Esophagus muscularis mucosa (tissue), 4 donors: Measurements from ENCODE around the gene SLC38A2. TPM values are rescaled to one million over a fixed set of nuclear protein-coding genes. Genes with fewer than 3 reads are reported as not detected.

Experiments
- DNase-seq: peaks from one replicate; pipeline ENCODE4 v3.0.0-alpha.2; 2017; ENCODE audit errors: extremely low spot score
- H3K27ac ChIP-seq, 4 donors: fragments of 200-600 bp; sonication (generic); replicated peaks in 1 of 4; 1 replicate in 3 of 4; 2 replicates in 1 of 4; pipeline ENCODE4 v1.5.1; 2016 to 2019; ENCODE audit warnings: mild to moderate bottlenecking in 1 of 4
- H3K27me3 ChIP-seq, 4 donors: fragments of 200-600 bp; sonication (generic); one replicate each; pipeline versions ENCODE4 v1.5.1 to v1.6.0; 2016 to 2019
- H3K36me3 ChIP-seq, 4 donors: fragments of 200-600 bp; sonication (generic); one replicate each; pipeline ENCODE4 v1.5.1; 2016 to 2019
- H3K4me1 ChIP-seq, 4 donors: fragments of 200-600 bp; sonication (generic); one replicate each; pipeline ENCODE4 v1.5.1; 2016 to 2019
- H3K4me3 ChIP-seq, 4 donors: fragments of 200-600 bp; sonication (generic); 1 replicate in 2 of 4; 2 replicates in 2 of 4; pipeline ENCODE4 v1.5.1; 2016 to 2019; ENCODE audit warnings: mild to moderate bottlenecking in 4 of 4, moderate library complexity in 1 of 4
- H3K9me3 ChIP-seq, 4 donors: fragments of 200-600 bp; sonication (generic); 1 replicate in 3 of 4; 2 replicates in 1 of 4; pipeline ENCODE4 v1.5.1; 2016 to 2019
- CTCF ChIP-seq, 3 experiments: fragments of 200-600 bp in 2 of 3; fragments of 450-650 bp in 1 of 3; sonication (generic) in 2 of 3; IDR thresholded peaks; one replicate each; pipeline ENCODE4 v1.5.1; 2017 to 2019; ENCODE audit warnings: antibody characterized with exemption in 3 of 3, mild to moderate bottlenecking in 2 of 3, moderate library complexity in 1 of 3
- EP300 ChIP-seq: sonication (generic); formaldehyde crosslinking; IDR thresholded peaks from one replicate; pipeline ENCODE4 v1.6.1; 2017; ENCODE audit warnings: antibody characterized with exemption
- POLR2A ChIP-seq: fragments of 450-650 bp; IDR thresholded peaks from one replicate; pipeline ENCODE4 v1.6.1; 2017; ENCODE audit warnings: antibody characterized with exemption, moderate library complexity, mild to moderate bottlenecking, low read depth
- POLR2AphosphoS5 ChIP-seq, 2 donors: sonication (generic); formaldehyde crosslinking; IDR thresholded peaks; one replicate each; pipeline ENCODE4 v1.6.1; 2017; ENCODE audit warnings: antibody characterized with exemption in 2 of 2
- WGBS: methylation state at CpG from one replicate; pipeline ENCODE4 v1.1.5; 2018; 5-methylcytosine and 5-hydroxymethylcytosine counted together
- intact Hi-C: fragments of 100-400 bp; cut with DNase I; formaldehyde crosslinking; loops from one replicate; pipeline ENCODE4 v1.15.1; 2023
- total RNA-seq, 4 donors: library from RNA; depleted of rRNA; stranded (reverse); fragments of >200 nt; gene quantifications; one replicate each; pipeline versions ENCODE4 v1.1.0 to v1.2.1, GENCODE V29; 2016

SLC38A2 gene
- total RNA-seq, 4 donors from 2014 or later = 177 to 241 (median 225) TPM

- Histone ChIP-seq H3K27ac (peak overlapping the region in 1 of 4 donors; percentile 99), H3K4me3 (no peak overlapping the region), H3K36me3 (peaks cover 2 to 15% (median 10%) of the 10 kb centered on the region in 4 donors), H3K27me3 (no peaks in the 10 kb centered on the region), H3K4me1 (peaks cover 15 to 20% (median 20%) of the 10 kb centered on the region in 4 donors), H3K9me3 (no peaks in the 10 kb centered on the region)
- intact Hi-C loops = loop anchor here (10.0 kb wide), 1 partner anchor 380 kb away; the partner anchor contains the start of gene SCAF11
- 97% methylated on average over 4 of the region's 4 CpGs for WGBS
- no peak for TF ChIP-seq POLR2AphosphoS5 (IDR thresholded peaks at IDR 0.05)
- TF ChIP-seq CTCF (IDR thresholded peaks at IDR 0.05) = no peak
- TF ChIP-seq EP300 = no peak
- no peak for TF ChIP-seq POLR2A
- DNase-seq = no peak
Measured at GRCh38 chr12:46374711-46375110, 2.1 kb upstream of the SLC38A2 start.

- TF ChIP-seq EP300 (no peak), POLR2A (no peak), CTCF (IDR thresholded peaks at IDR 0.05) (no peak), POLR2AphosphoS5 (IDR thresholded peaks at IDR 0.05) (no peak)
Measured at GRCh38 chr12:46374310-46374709, 1.7 kb upstream of the SLC38A2 start.

DNA sequence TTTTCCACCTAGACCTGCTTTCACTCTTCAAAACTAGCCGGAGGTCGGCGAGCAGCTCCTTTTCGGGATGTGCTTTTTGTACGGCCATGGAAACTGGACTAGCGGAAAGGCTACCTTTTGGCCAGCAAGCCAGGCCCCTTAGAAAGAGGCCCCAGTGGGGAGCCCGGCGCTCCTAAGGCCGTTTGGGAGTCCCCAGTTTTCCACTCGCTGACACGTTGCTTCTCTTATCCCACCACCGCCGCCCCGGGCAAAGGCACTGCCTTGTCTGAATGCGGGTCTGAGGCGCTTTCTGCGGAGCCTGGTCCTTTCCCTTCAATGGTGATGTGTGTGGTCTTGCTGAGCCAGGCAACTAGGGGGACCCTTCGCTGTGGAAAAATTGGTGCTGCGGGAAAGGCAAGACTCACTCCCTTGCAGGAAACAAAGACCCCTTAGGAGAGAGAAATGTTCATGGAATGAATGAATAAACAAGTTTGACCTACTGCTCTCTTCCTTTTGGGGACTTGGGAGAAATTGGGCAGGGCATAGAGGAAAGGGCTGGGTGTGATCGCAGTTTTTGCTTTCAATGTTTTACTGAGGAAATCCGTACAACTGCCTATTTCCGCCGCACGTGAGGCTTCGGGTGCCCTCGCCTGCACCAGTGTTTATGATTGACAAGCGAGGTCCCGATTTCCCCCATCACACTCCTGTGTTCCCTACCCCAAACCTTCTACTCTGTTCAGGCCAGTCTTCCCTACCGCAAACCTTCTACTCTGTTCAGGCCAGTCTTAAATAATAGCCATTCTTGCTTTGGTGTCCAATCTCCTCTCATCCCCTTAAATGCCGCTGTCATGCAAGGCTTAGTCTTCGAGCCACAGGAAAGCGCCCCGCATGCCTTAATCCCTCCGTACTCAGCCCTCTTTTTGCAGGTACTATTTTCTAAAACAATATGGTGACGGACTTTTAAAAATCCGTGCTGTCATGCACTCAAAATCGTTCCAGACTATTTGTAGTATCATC lies 1.0 kb upstream of the SLC38A2 start:
- Histone ChIP-seq H3K27ac (peak overlapping the region; percentile 95 to 99 (median 97)), H3K27me3 (no peaks in the 10 kb centered on the region), H3K4me3 (peak overlapping the region; percentile 80 to 96 (median 88)), H3K9me3 (no peaks in the 10 kb centered on the region), H3K36me3 (peaks cover 9 to 26% (median 19%) of the 10 kb centered on the region in 4 donors), H3K4me1 (peaks cover 26 to 31% (median 31%) of the 10 kb centered on the region in 4 donors)
- 21% methylated on average over 35 of the region's 37 CpGs for WGBS
- no peak for DNase-seq
- intact Hi-C loops = loop anchor here (10.0 kb wide), 1 partner anchor 379 kb away; the partner anchor contains the start of gene SCAF11
- TF ChIP-seq CTCF (IDR thresholded peaks at IDR 0.05) (peak in 1 of 3 experiments; percentile 13), POLR2AphosphoS5 (IDR thresholded peaks at IDR 0.05) (peak in 1 of 2 donors; percentile 2), POLR2A (no peak), EP300 (no peak)

More at GRCh38 chr12:46374310-46374709, 1.7 kb upstream of the SLC38A2 start:
- intact Hi-C loops = loop anchor here (10.0 kb wide), 1 partner anchor 380 kb away; the partner anchor contains the start of gene SCAF11
- 47% methylated on average over 1 of the region's 1 CpG for WGBS
- Histone ChIP-seq H3K36me3 (peaks cover 6 to 19% (median 12%) of the 10 kb centered on the region in 4 donors), H3K27ac (peak overlapping the region; percentile 95 to 99 (median 97)), H3K27me3 (no peaks in the 10 kb centered on the region), H3K9me3 (no peaks in the 10 kb centered on the region), H3K4me3 (peak overlapping the region in 1 of 4 donors; percentile 96), H3K4me1 (peaks cover 19 to 24% (median 24%) of the 10 kb centered on the region in 4 donors)
- DNase-seq = no peak

GRCh38 chr12:46371718-46372543 lies 642 bp downstream of the SLC38A2 start:
- no peaks in the 10 kb centered on the region for H3K9me3 ChIP-seq
- WGBS = under 1% methylated on average over 50 of the region's 74 CpGs
- peak overlapping the region; percentile 95 to 99 (median 97) for H3K27ac ChIP-seq
- DNase-seq = peak; percentile 95
- TF ChIP-seq CTCF (IDR thresholded peaks at IDR 0.05) (no peak), POLR2AphosphoS5 (IDR thresholded peaks at IDR 0.05) (no peak), POLR2A (no peak), EP300 (no peak)
- H3K4me3 ChIP-seq = peak overlapping the region; percentile 80 to 96 (median 88)
- intact Hi-C loops = loop anchor here (2.0 to 10.0 kb wide), 2 partner anchors 289 to 377 kb away; partner anchors contain the start of gene SCAF11
- peaks cover 33 to 48% (median 48%) of the 10 kb centered on the region in 4 donors for H3K4me1 ChIP-seq
- H3K36me3 ChIP-seq = peaks cover 26 to 42% (median 36%) of the 10 kb centered on the region in 4 donors
- no peaks in the 10 kb centered on the region for H3K27me3 ChIP-seq
